HG03521 (cell line): ENCODE measurements around the gene NFKBIE.
"Not testable (repeated sequence)": the region's sequence is repeated elsewhere in the genome, so short reads cannot be mapped to it uniquely, and the experiment has no call there.

Source experiments
- ATAC-seq: cut with Tn5 transposase; IDR thresholded peaks from one replicate; pipeline ENCODE4 v1.9.1; 2021; ENCODE audit warnings: mild to moderate bottlenecking, moderate library complexity; ENCODE audit not compliant: unreplicated experiment

NFKBIE gene

GRCh38 chr6:44265007-44265721, at the start of gene NFKBIE:
NFKBIE (minus strand) TSS chr6:44265551; CDS start chr6:44265346, 205 bp downstream.
- ATAC-seq: peak; percentile 39

DNA sequence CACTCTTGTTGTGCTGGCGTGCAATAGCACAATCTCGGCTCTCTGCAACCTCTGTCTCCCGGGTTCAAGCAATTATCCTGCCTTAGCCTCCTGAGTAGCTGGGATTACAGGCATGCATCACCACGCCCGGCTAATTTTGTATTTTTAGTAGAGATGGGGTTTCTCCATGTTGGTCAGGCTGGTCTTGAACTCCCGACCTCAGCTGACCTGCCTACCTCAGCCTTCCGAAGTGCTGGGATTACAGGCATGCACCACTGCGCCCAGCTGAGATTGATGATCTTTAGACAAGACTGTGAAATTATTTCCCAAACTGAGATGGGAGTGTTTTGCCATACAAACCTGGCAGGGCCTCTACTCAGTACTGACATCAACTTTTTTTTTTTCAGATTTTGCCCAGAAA, 49.3 kb upstream of the NFKBIE start:
- not testable (repeated sequence) for ATAC-seq

DNA sequence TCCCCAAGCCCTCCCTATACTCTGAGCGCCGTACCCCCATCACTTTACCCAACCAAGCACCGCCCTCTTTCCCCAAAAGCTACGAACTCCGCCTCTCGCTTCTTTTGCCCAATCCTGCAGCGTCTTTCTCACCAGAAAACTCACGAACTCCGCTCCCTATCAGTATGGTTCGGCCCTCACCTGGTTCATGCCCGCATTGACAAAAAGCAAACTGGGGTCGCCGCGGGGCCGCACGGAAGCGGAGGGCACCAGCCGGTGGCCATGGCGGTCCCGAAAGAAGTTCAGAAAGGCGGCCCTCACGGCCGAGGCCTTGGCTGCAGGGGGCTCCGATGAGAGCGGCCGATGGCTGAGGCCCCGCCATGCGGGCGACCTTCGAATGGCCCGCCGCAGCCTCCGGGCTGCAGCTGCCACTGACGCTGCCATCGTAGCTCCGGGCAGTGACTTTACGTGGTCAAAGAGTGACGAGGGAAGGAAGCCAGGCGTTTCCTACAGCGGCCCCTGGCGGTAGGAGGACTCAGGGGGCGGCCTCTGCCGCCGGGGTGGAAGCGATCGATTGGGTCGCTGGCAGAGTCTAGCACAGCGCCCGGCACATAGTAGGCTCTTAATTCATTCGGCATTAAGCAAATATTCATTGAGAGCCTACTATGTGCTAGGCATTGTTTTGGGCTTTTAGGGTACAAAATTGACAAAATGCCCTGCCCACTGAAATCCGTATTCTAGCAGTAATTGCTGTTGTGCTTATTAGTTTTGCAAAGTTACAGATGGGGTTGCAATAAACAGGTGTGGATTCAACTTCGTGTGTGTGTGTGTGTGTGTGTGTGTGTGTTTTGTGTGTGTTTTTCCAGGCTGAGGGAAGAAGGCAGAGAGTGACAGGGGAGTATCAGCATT, 47.8 kb upstream of the NFKBIE start, which contains the start of gene AARS2:
Gene AARS2 (minus strand): TSS at position 447 of the 888 bp plus-strand sequence. CDS start 24 bp downstream, at position 423.
- ATAC-seq: peak; percentile 84

- ATAC-seq: no peak
These were observed 46.4 kb upstream of the NFKBIE start for GRCh38 chr6:44311767-44312166.

- ATAC-seq: no peak
These were observed 46.0 kb upstream of the NFKBIE start for GRCh38 chr6:44311304-44311703.

DNA sequence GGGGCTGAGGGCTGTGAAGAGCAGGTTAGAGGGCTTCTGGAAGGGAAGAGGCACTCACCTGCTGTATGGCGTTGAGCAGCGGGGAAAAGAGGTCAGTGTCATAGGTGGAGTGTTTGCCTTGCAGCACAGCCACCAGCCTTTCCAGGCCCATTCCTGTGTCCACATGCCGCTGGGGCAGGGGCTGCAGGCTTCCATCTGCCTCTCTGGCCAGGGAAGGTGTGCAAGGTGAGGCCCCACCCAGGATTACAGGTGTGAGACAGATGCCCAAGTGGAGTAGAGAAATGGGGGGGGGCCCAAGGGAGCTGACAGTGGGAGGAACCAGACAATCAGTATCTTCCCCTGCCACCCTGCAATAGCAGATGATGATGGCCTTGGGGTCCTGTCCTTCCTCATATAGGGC, 44.9 kb upstream of the NFKBIE start:
- no peak for ATAC-seq

- ATAC-seq: no peak
These were observed 44.3 kb upstream of the NFKBIE start for GRCh38 chr6:44309631-44310030.

DNA sequence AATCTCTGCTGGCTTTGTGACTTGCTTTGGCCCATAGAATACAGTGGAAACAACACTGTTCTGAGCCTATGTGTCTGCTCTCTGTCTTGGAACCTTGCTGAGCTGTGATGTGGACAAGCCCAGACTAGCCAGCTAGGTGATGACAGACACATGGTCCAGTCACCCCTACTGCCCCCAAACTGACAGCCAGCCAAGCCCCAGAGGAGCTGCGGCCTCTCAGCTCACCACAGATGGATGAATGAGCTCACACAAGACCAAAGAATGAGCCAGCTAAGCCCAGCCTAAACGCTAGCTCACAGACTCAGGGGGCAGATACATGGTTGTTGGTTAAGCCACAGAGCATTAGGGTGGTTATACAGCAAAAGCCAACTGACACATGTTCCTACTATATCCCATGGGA, 43.7 kb upstream of the NFKBIE start:
- no peak for ATAC-seq

GRCh38 chr6:44307217-44307616, 41.9 kb upstream of the NFKBIE start:
- no peak for ATAC-seq

- no peak for ATAC-seq
These were observed 41.4 kb upstream of the NFKBIE start for GRCh38 chr6:44306710-44307109.

GRCh38 chr6:44305200-44305725, 39.9 kb upstream of the NFKBIE start:
- no peak for ATAC-seq

GRCh38 chr6:44304282-44305199, 39.2 kb upstream of the NFKBIE start:
- no peak for ATAC-seq

GRCh38 chr6:44303842-44304241, 38.5 kb upstream of the NFKBIE start:
- no peak for ATAC-seq

DNA sequence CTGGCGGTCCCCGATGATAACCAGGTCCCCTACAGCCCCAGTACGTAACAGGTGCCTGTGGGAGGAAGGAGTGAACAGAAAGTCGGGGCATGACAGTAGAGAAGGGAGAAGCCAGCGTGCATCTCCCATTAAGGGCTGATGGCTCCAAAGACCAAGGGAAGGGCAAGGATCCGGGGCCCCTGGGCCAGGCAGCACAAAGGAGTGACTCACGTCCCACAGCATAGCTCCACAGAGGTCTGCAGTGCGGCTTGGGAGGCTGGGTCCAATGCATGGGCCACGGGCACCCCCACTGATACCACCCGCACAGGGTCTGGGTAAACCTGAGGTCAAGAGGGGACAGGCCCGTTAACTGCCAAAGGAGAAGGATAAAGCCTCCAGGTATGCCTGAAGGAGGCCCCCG, 37.5 kb upstream of the NFKBIE start:
- ATAC-seq: no peak

DNA sequence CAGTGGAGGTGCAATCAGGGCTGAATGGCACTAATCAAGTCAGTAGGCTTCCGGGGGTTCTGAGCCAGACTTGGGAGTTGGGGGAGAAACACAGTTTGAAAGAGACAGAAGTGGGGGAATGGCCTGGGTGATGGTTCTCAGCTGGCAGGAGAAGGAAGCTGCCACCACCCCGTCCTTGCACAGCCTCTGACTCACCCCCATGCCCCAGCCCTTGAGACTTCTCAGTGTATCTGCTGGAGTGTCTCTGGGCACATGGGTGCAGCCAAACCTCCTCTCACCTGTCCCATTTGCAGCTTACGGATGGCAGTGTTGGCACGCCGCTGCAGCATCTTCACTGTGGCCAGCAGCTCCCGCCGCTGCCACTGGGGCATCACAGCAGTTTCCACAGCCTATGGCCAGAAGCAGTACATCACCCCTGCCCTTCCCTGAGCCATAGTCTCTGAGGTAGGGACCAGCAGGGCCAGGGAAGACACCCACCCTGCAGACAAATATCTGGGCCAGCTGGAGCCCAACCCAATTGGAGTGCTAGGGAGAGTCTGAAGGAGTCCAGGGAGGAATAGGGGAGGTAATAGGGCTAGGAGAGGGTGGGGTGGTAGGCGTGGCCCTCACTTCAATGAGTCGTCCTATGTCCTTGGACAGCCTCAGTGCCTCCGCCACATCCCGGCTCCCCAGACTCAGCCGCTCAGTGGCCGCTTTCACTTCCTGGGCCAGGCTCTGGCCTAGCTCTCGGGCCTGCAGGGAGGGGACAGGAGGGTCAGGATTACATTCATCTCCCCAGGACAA, 36.6 kb upstream of the NFKBIE start:
- ATAC-seq: no peak

GRCh38 chr6:44301106-44301505, 35.8 kb upstream of the NFKBIE start:
- ATAC-seq: no peak

DNA sequence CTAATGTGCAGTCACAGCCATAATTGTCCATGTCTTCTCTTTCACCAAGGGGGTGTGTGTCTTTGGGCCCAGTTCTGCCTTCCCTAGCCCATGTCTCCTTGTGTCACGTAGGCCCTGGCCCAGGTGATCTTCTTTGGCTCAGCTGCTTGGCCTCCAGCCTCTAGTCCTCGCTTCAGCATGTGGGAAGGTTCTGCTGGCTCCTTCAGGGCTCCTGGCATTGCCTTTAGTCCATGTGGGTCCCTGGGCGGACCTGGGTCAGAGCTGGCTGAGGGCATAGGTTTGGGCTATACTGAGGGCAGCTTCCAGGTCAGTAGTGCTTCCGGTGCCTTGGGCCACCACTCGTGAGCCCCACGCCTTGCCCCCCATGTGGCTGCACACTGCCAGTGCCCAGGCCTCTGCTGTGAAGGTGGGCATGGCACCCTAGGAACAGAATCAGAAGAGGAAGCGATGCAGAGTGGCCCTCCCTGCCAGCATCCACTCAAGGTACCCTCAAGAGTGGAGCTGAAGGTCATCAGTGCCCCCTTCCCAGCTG, 35.0 kb upstream of the NFKBIE start:
- ATAC-seq: no peak

- ATAC-seq: no peak
These were observed 33.5 kb upstream of the NFKBIE start for GRCh38 chr6:44298864-44299263.

- no peak for ATAC-seq
These were observed 32.9 kb upstream of the NFKBIE start for GRCh38 chr6:44298055-44298803.
